Right atrium auricular region (tissue), 2 donors: ENCODE measurements around the gene COLEC11. TPM values are rescaled to one million over a fixed set of nuclear protein-coding genes. Genes with fewer than 3 reads are reported as not detected.

Experiments
- DNase-seq: peaks from one replicate; pipeline ENCODE4 v3.0.0-alpha.2; 2019; ENCODE audit warnings: low spot score
- H3K27ac ChIP-seq, 2 donors: fragments of 200-600 bp; sonication (generic); 1 replicate in 1 of 2; 2 replicates in 1 of 2; pipeline ENCODE4 v1.5.1; 2016 to 2019
- H3K27me3 ChIP-seq, 2 donors: fragments of 200-600 bp; sonication (generic); one replicate each; pipeline versions ENCODE4 v1.5.1 to v1.6.0; 2017 to 2019
- H3K36me3 ChIP-seq: fragments of 200-600 bp; sonication (generic); one replicate; pipeline ENCODE4 v1.5.1; 2016
- H3K4me1 ChIP-seq, 2 donors: fragments of 200-600 bp; sonication (generic); one replicate each; pipeline versions ENCODE4 v1.5.1 to v1.6.0; 2017 to 2019
- H3K4me3 ChIP-seq, 2 donors: fragments of 200-600 bp; sonication (generic); 1 replicate in 1 of 2; 2 replicates in 1 of 2; pipeline ENCODE4 v1.5.1; 2017 to 2019; ENCODE audit warnings: mild to moderate bottlenecking in 1 of 2, moderate library complexity in 1 of 2
- H3K9me3 ChIP-seq, 2 donors: fragments of 200-600 bp; sonication (generic); one replicate each; pipeline ENCODE4 v1.5.1; 2019
- total RNA-seq, 2 donors: library from RNA; depleted of rRNA; stranded (reverse); fragments of >200 nt; gene quantifications; one replicate each; pipeline ENCODE4 v1.1.0, GENCODE V29; 2016
- TF ChIP-seq, protein P1 (sequence below), 2 donors: fragments of 200-600 bp; sonication (generic); IDR thresholded peaks; one replicate each; pipeline ENCODE4 v1.5.1; 2019; ENCODE audit warnings: antibody characterized with exemption in 2 of 2

Gene COLEC11
- total RNA-seq, 2 donors from 2014 or later: 27.8 to 56.6 TPM

DNA sequence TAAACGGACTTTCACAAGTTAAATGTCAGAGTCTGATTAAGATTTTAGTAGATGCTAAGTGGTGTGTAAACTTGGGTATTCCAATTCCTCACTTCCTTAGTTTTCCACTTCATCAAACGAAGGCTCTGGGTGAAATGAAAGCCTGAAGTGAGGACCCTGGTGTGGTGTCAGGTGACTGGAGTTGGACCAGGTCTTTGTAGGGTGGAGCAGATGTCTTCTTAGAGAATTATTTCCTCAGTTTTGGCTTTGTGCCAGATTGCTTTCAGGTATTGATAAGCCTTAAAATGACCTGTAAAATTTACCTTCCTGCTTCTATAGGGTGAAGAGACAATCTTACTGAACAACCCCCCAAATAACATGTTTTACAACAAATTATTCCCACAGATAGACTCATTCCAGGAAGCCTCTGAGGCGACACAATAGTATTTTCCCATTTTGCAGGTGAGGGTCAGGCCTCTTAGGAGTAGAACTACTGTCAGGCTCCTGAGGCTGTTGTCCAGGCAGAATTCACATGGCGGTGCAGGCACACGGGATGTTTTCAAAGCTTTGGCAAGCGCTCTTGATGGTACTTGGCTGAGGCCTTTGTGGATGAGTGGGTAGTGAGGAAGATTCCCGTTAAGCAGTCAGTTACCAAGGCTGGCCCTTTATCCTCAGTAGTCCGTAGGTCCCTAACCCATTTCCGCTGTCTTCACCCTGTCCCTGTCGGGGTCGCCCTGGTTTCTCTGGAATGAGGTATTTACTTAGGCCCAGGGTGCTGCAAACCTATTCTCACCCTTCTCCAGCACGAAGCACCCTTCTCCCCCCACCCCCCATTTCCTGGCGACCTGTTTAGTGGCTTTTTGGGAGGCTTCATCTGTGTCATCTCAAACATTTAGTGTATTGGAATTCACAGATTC lies 13.3 kb upstream of the COLEC11 start:
- H3K36me3 ChIP-seq: peaks cover 64% of the 10 kb centered on the region
- H3K9me3 ChIP-seq: no peaks in the 10 kb centered on the region
- DNase-seq: no peak
- H3K4me1 ChIP-seq: peaks cover 0 to 46% of the 10 kb centered on the region in 2 donors
- TF ChIP-seq, protein P1, sequence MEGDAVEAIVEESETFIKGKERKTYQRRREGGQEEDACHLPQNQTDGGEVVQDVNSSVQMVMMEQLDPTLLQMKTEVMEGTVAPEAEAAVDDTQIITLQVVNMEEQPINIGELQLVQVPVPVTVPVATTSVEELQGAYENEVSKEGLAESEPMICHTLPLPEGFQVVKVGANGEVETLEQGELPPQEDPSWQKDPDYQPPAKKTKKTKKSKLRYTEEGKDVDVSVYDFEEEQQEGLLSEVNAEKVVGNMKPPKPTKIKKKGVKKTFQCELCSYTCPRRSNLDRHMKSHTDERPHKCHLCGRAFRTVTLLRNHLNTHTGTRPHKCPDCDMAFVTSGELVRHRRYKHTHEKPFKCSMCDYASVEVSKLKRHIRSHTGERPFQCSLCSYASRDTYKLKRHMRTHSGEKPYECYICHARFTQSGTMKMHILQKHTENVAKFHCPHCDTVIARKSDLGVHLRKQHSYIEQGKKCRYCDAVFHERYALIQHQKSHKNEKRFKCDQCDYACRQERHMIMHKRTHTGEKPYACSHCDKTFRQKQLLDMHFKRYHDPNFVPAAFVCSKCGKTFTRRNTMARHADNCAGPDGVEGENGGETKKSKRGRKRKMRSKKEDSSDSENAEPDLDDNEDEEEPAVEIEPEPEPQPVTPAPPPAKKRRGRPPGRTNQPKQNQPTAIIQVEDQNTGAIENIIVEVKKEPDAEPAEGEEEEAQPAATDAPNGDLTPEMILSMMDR (IDR thresholded peaks at IDR 0.05): no peak
- H3K27me3 ChIP-seq: no peaks in the 10 kb centered on the region
- H3K4me3 ChIP-seq: no peak overlapping the region
- no peak overlapping the region for H3K27ac ChIP-seq

- Histone ChIP-seq H3K4me3 (no peak overlapping the region), H3K27ac (peak overlapping the region; percentile 76 to 83), H3K4me1 (peaks cover 0 to 21% of the 10 kb centered on the region in 2 donors), H3K9me3 (no peaks in the 10 kb centered on the region), H3K27me3 (no peaks in the 10 kb centered on the region), H3K36me3 (peaks cover 39% of the 10 kb centered on the region)
- no peak for DNase-seq
- TF ChIP-seq, protein P1 (IDR thresholded peaks at IDR 0.05): no peak
These were observed 10.8 kb upstream of the COLEC11 start for GRCh38 chr2:3584076-3584475.

GRCh38 chr2:3584608-3585260 lies 10.2 kb upstream of the COLEC11 start:
- Histone ChIP-seq H3K36me3 (peaks cover 33% of the 10 kb centered on the region), H3K27ac (peak overlapping the region; percentile 76 to 83), H3K4me1 (peaks cover 0 to 16% of the 10 kb centered on the region in 2 donors), H3K9me3 (no peaks in the 10 kb centered on the region), H3K27me3 (no peaks in the 10 kb centered on the region), H3K4me3 (peak overlapping the region in 1 of 2 donors; percentile 25)
- no peak for DNase-seq
- TF ChIP-seq, protein P1 (IDR thresholded peaks at IDR 0.05): no peak

GRCh38 chr2:3585261-3586109 lies 9.4 kb upstream of the COLEC11 start:
- TF ChIP-seq, protein P1 (IDR thresholded peaks at IDR 0.05): peak in 1 of 2 donors; percentile 9
- no peaks in the 10 kb centered on the region for H3K27me3 ChIP-seq
- peak; percentile 77 for DNase-seq
- peaks cover 25% of the 10 kb centered on the region for H3K36me3 ChIP-seq
- H3K4me1 ChIP-seq: peaks cover 0 to 16% of the 10 kb centered on the region in 2 donors
- peak overlapping the region in 1 of 2 donors; percentile 25 for H3K4me3 ChIP-seq
- H3K9me3 ChIP-seq: no peaks in the 10 kb centered on the region
- H3K27ac ChIP-seq: peak overlapping the region; percentile 76 to 83

- Histone ChIP-seq H3K9me3 (no peaks in the 10 kb centered on the region), H3K27ac (peak overlapping the region; percentile 76 to 83), H3K27me3 (no peaks in the 10 kb centered on the region), H3K4me3 (no peak overlapping the region), H3K36me3 (peaks cover 19% of the 10 kb centered on the region), H3K4me1 (peaks cover 0 to 16% of the 10 kb centered on the region in 2 donors)
- no peak for DNase-seq
- TF ChIP-seq, protein P1 (IDR thresholded peaks at IDR 0.05): no peak
These were observed 8.7 kb upstream of the COLEC11 start for GRCh38 chr2:3586220-3586619.
